A549 (cell line): ENCODE measurements around the gene THADA. TPM values are rescaled to one million over a fixed set of nuclear protein-coding genes. Genes with fewer than 3 reads are reported as not detected.

Source experiments
- ATAC-seq, 2 experiments: fragments of 200-7000 bp in 1 of 2; fragments of >200 bp in 1 of 2; cut with Nextera tagmentation in 1 of 2; cut with Tn5 transposase in 1 of 2; 3 replicates each; pipeline versions ENCODE4 v1.8.0 to v1.9.1; 2018 to 2020; ENCODE audit warnings: mild to moderate bottlenecking in 1 of 2, moderate library complexity in 1 of 2
- CTCF ChIA-PET: fragments of 300-600 bp; sonication (Branson Sonifier 250); formaldehyde crosslinking; extraction: SDS; loops from one replicate; lab custom pipeline; 2021; ENCODE audit warnings: antibody characterized with exemption, inconsistent platforms; lab: Yijun Ruan, JAX
- POLR2A ChIA-PET: fragments of 350-600 bp; formaldehyde crosslinking; extraction: SDS; loops from one replicate; lab custom pipeline; 2021; ENCODE audit warnings: antibody characterized with exemption, inconsistent platforms; lab: Yijun Ruan, JAX
- DNase-seq, 2 experiments: peaks; one replicate each; pipeline versions ENCODE4 v3.0.0 to v3.0.0-alpha.2; 2011 to 2016; ENCODE audit warnings: low read depth in 1 of 2, low spot score in 1 of 2
- FAIRE-seq: peaks from 2 replicates; lab custom pipeline; 2011; peaks lifted over from hg19 to GRCh38; lab: Jason Lieb, UNC
- H3K27ac ChIP-seq, 2 experiments: fragments of >200 bp; sonication (Bioruptor Twin); formaldehyde crosslinking; 3 replicates each; pipeline ENCODE4 v1.5.1; 2016 to 2017
- H3K4me1 ChIP-seq: fragments of >200 bp; sonication (Bioruptor Twin); formaldehyde crosslinking; 3 replicates; pipeline ENCODE4 v1.6.1; 2016
- H3K4me2 ChIP-seq: fragments of >200 bp; sonication (Bioruptor Twin); formaldehyde crosslinking; 3 replicates; pipeline ENCODE4 v1.6.1; 2016
- H3K4me3 ChIP-seq: fragments of >200 bp; sonication (Bioruptor Twin); formaldehyde crosslinking; 3 replicates; pipeline ENCODE4 v1.5.1; 2016
- H3K9me3 ChIP-seq: fragments of >200 bp; sonication (Bioruptor Twin); formaldehyde crosslinking; 3 replicates; pipeline ENCODE4 v1.6.1; 2016
- ATOH8 ChIP-seq: fragments of 250-450 bp; sonication (Bioruptor Pico); IDR thresholded peaks from 2 replicates; pipeline ENCODE4 v1.5.0; 2020; ENCODE audit warnings: low read depth, mild to moderate bottlenecking, moderate library complexity
- BCL3 ChIP-seq: fragments of >200 bp; sonication (Bioruptor Twin); formaldehyde crosslinking; IDR thresholded peaks from 3 replicates; pipeline ENCODE4 v1.6.1; 2016
- CEBPB ChIP-seq, 2 experiments: fragments of >200 bp in 1 of 2; sonication (Bioruptor Twin) in 1 of 2; formaldehyde crosslinking in 1 of 2; IDR thresholded peaks; 2 replicates each; pipeline ENCODE4 v1.6.1; 2012 to 2016
- CHD4 ChIP-seq: fragments of 200-600 bp; sonication (generic); IDR thresholded peaks from 2 replicates; pipeline ENCODE4 v1.6.1; 2016; ENCODE audit warnings: antibody characterized with exemption, mild to moderate bottlenecking, borderline replicate concordance
- EHMT2 ChIP-seq: fragments of 200-600 bp; sonication (generic); IDR thresholded peaks from 2 replicates; pipeline ENCODE4 v1.6.1; 2016; ENCODE audit warnings: antibody characterized with exemption, low read depth, mild to moderate bottlenecking, moderate library complexity
- ELK1 ChIP-seq: fragments of 150-350 bp; IDR thresholded peaks from 2 replicates; pipeline ENCODE4 v1.6.1; 2014; ENCODE audit warnings: low read depth, mild to moderate bottlenecking, low read length
- ESRRA ChIP-seq: fragments of 150-350 bp; IDR thresholded peaks from 2 replicates; pipeline ENCODE4 v1.6.1; 2014; ENCODE audit warnings: mild to moderate bottlenecking, low read length, borderline replicate concordance
- FOSL2 ChIP-seq, 2 experiments: fragments of 450-650 bp in 1 of 2; fragments of >200 bp in 1 of 2; sonication (Bioruptor Twin) in 1 of 2; formaldehyde crosslinking; IDR thresholded peaks; 2 replicates each; pipeline versions ENCODE4 v1.5.0 to v1.6.1; 2016 to 2020; ENCODE audit warnings: mild to moderate bottlenecking in 1 of 2, moderate library complexity in 1 of 2
- FOXS1 ChIP-seq: fragments of 250-450 bp; sonication (Bioruptor Pico); IDR thresholded peaks from 2 replicates; pipeline ENCODE4 v1.5.0; 2020; ENCODE audit warnings: mild to moderate bottlenecking, moderate library complexity
- HMGXB4 ChIP-seq: fragments of 250-450 bp; sonication (Bioruptor Pico); IDR thresholded peaks from 2 replicates; pipeline ENCODE4 v1.5.0; 2021; ENCODE audit warnings: mild to moderate bottlenecking, moderate library complexity, borderline replicate concordance
- JUN ChIP-seq, 2 experiments: fragments of >200 bp; sonication (Bioruptor Twin); formaldehyde crosslinking; IDR thresholded peaks; 2 replicates in 1 of 2; 3 replicates in 1 of 2; pipeline ENCODE4 v1.6.1; 2016 to 2017
- JUNB ChIP-seq: fragments of >200 bp; sonication (Bioruptor Twin); formaldehyde crosslinking; IDR thresholded peaks from 2 replicates; pipeline ENCODE4 v1.6.1; 2016
- KDM5A ChIP-seq: fragments of 200-600 bp; sonication (generic); IDR thresholded peaks from 2 replicates; pipeline ENCODE4 v1.6.1; 2016; ENCODE audit warnings: antibody characterized with exemption, mild to moderate bottlenecking
- MAFK ChIP-seq: fragments of 450-650 bp; IDR thresholded peaks from 2 replicates; pipeline ENCODE4 v1.6.1; 2014; ENCODE audit not compliant: partially characterized antibody
- MAZ ChIP-seq: fragments of 150-350 bp; IDR thresholded peaks from 2 replicates; pipeline ENCODE4 v1.6.1; 2014; ENCODE audit warnings: antibody characterized with exemption, low read depth, low read length, borderline replicate concordance
- POLR2AphosphoS2 ChIP-seq: conservative IDR thresholded peaks from 2 replicates; pipeline ENCODE4 v1.6.1; 2012; ENCODE audit warnings: low read length, improper control_type of control experiment, inconsistent platforms
- RAD21 ChIP-seq, 2 experiments: fragments of >200 bp in 1 of 2; sonication (Bioruptor Twin) in 1 of 2; formaldehyde crosslinking in 1 of 2; IDR thresholded peaks in 1 of 2; conservative IDR thresholded peaks in 1 of 2; 2 replicates in 1 of 2; 3 replicates in 1 of 2; pipeline ENCODE4 v1.6.1; 2012 to 2018; ENCODE audit warnings: inconsistent platforms in 1 of 2
- RARB ChIP-seq: fragments of 250-450 bp; sonication (Bioruptor Pico); IDR thresholded peaks from 2 replicates; pipeline ENCODE4 v1.8.0; 2021; ENCODE audit warnings: mild to moderate bottlenecking, moderate library complexity
- RFX5 ChIP-seq: fragments of 450-650 bp; IDR thresholded peaks from 2 replicates; pipeline ENCODE4 v1.7.1; 2014; ENCODE audit warnings: antibody characterized with exemption, mild to moderate bottlenecking, moderate library complexity
- RNF2 ChIP-seq: fragments of 200-600 bp; sonication (generic); IDR thresholded peaks from 2 replicates; pipeline ENCODE4 v1.6.1; 2016; ENCODE audit warnings: low read depth, mild to moderate bottlenecking, antibody characterized with exemption, moderate library complexity, borderline replicate concordance
- SREBF2 ChIP-seq: fragments of 450-650 bp; IDR thresholded peaks from 2 replicates; pipeline ENCODE4 v1.6.1; 2014; ENCODE audit warnings: mild to moderate bottlenecking, moderate library complexity
- TFCP2L1 ChIP-seq: fragments of 250-450 bp; sonication (Bioruptor Pico); IDR thresholded peaks from 2 replicates; pipeline ENCODE4 v1.5.0; 2021; ENCODE audit warnings: mild to moderate bottlenecking
- TP53 ChIP-seq: fragments of 250-450 bp; sonication (Bioruptor Pico); IDR thresholded peaks from 2 replicates; pipeline ENCODE4 v1.5.0; 2021; ENCODE audit warnings: mild to moderate bottlenecking, moderate library complexity
- USF2 ChIP-seq: fragments of 450-650 bp; IDR thresholded peaks from 2 replicates; pipeline ENCODE4 v1.6.1; 2014; ENCODE audit warnings: antibody characterized with exemption
- ZC3H11A ChIP-seq: fragments of 450-650 bp; IDR thresholded peaks from 2 replicates; pipeline ENCODE4 v1.6.1; 2014; ENCODE audit warnings: antibody characterized with exemption, mild to moderate bottlenecking
- ZFP36 ChIP-seq: fragments of 450-650 bp; IDR thresholded peaks from 2 replicates; pipeline ENCODE4 v1.6.1; 2014; ENCODE audit warnings: borderline replicate concordance; ENCODE audit not compliant: partially characterized antibody
- WGBS: methylation state at CpG from one replicate; pipeline ENCODE4 v1.1.6; 2017; ENCODE audit errors: missing lambda C conversion rate; 5-methylcytosine and 5-hydroxymethylcytosine counted together
- polyA plus RNA-seq, 4 experiments: library from polyadenylated mRNA; depleted of rRNA in 3 of 4; stranded (reverse); fragments of >200 nt; fragmentation: RNase III in 1 of 4; extraction: RNeasy Plus Mini Kit Qiagen cat#74134 plus additional on column Dnase treatment in 1 of 4; gene quantifications; 2 replicates in 3 of 4; 3 replicates in 1 of 4; pipeline ENCODE4 v1.2.3, GENCODE V29; 2011 to 2017

The THADA gene
- polyA plus RNA-seq, 2 of the 4 experiments (the other 2 are of a cell fraction) = 21.8 to 37.9 TPM

- DNase-seq (no peak), FAIRE-seq (no peak), ATAC-seq (0 out of 6 replicates have a peak, but pooled peaks of 1 of the 2 experiments have one; percentile 12)
- H3K27ac ChIP-seq = no peak overlapping the region
- ChIA-PET POLR2A (no interaction called here), CTCF (interaction anchor here (1.1 to 4.2 kb wide), 4 partner anchors 10 to 275 kb away, joined by 3 to 50 read pairs (median 4); partner anchors contain the start of gene ZFP36L2)
- WGBS = 95% methylated on average over 3 of the region's 3 CpGs
- no peak overlapping the region for H3K4me2 ChIP-seq
- H3K9me3 ChIP-seq = no peaks in the 10 kb centered on the region
- peak; percentile 83 for TF ChIP-seq MAFK
- TF ChIP-seq TFCP2L1 (CRISPR knock-in tag) = no peak
- H3K4me3 ChIP-seq = no peak overlapping the region
- H3K4me1 ChIP-seq = no peaks in the 10 kb centered on the region
Observed at GRCh38 chr2:43238813-43239212, 357.0 kb downstream of the THADA start.

GRCh38 chr2:43238176-43238575, 357.7 kb downstream of the THADA start:
- DNase-seq = no peak
- no peaks in the 10 kb centered on the region for H3K4me1 ChIP-seq
- POLR2A ChIA-PET = no interaction called here
- CTCF ChIA-PET = interaction anchor here (1.1 to 4.2 kb wide), 3 partner anchors 10 to 275 kb away, joined by 3 to 50 read pairs (median 6); partner anchors contain the start of gene ZFP36L2
- no peaks in the 10 kb centered on the region for H3K9me3 ChIP-seq
- no peak overlapping the region for H3K4me3 ChIP-seq
- TF ChIP-seq MAZ = no peak
- TF ChIP-seq CHD4 = no peak
- no peak for TF ChIP-seq RARB (CRISPR knock-in tag)
- no peak for TF ChIP-seq TFCP2L1 (CRISPR knock-in tag)
- TF ChIP-seq RFX5 = no peak
- no peak for TF ChIP-seq ATOH8 (CRISPR knock-in tag)
- no peak for TF ChIP-seq SREBF2
- TF ChIP-seq KDM5A = no peak
- TF ChIP-seq ELK1 = no peak
- TF ChIP-seq FOSL2 (IDR thresholded peaks at IDR 0.05) = no peak
- TF ChIP-seq FOSL2 (CRISPR knock-in tag; IDR thresholded peaks at IDR 0.05) = no peak
- TF ChIP-seq BCL3 = no peak
- TF ChIP-seq ZC3H11A = no peak
- no peak for TF ChIP-seq JUN (IDR thresholded peaks at IDR 0.05)
- no peak for TF ChIP-seq USF2
- no peak for FAIRE-seq
- H3K27ac ChIP-seq = no peak overlapping the region
- no peak for ATAC-seq
- H3K4me2 ChIP-seq = no peak overlapping the region

- Histone ChIP-seq H3K4me2 (no peak overlapping the region), H3K4me1 (peaks cover 9% of the 10 kb centered on the region), H3K9me3 (no peaks in the 10 kb centered on the region), H3K27ac (no peak overlapping the region), H3K4me3 (no peak overlapping the region)
- DNase-seq (no peak), ATAC-seq (peak in 1 of 2 experiments; percentile 10; a peak in 2 of 6 replicates), FAIRE-seq (no peak)
- 71% methylated on average over 9 of the region's 9 CpGs for WGBS
- POLR2A ChIA-PET = no interaction called here
- CTCF ChIA-PET = interaction anchor here (0.7 to 7.7 kb wide), 6 partner anchors 55 to 405 kb away, joined by 3 to 253 read pairs (median 4); no protein-coding TSS in a partner anchor
- TF ChIP-seq ZFP36 (no peak), RAD21 (conservative IDR thresholded peaks at IDR 0.05 in 1 of 2, IDR thresholded peaks at IDR 0.05 in 1 of 2) (no peak), ESRRA (no peak), EHMT2 (no peak), SREBF2 (no peak), TP53 (CRISPR knock-in tag) (no peak), POLR2AphosphoS2 (no peak), RNF2 (no peak), JUNB (no peak), CEBPB (IDR thresholded peaks at IDR 0.05) (no peak), FOXS1 (CRISPR knock-in tag) (no peak), HMGXB4 (no peak), RARB (CRISPR knock-in tag) (no peak)
Observed at GRCh38 chr2:43233218-43234212, 362.3 kb downstream of the THADA start.
